Spleen (tissue), 7 donors: ENCODE data around the gene ENTR1.

Experiments used
- CTCF ChIP-seq, 11 experiments: fragments of 200-600 bp in 7 of 11; fragments of 450-650 bp in 4 of 11; sonication (generic) in 4 of 11; IDR thresholded peaks in 8 of 11; conservative IDR thresholded peaks in 3 of 11; 1 replicate in 7 of 11; 2 replicates in 4 of 11; pipeline versions ENCODE4 v1.4.0 to v1.8.0; 2016 to 2021; ENCODE audit warnings: antibody characterized with exemption in 11 of 11, inconsistent platforms in 4 of 11, mild to moderate bottlenecking in 1 of 11
- POLR2A ChIP-seq, 3 donors: fragments of 450-650 bp; IDR thresholded peaks; one replicate each; pipeline ENCODE4 v1.5.1; 2017; ENCODE audit warnings: antibody characterized with exemption in 3 of 3, mild to moderate bottlenecking in 1 of 3
- POLR2AphosphoS5 ChIP-seq, 3 donors: sonication (generic); formaldehyde crosslinking; IDR thresholded peaks; one replicate each; pipeline ENCODE4 v1.5.1; 2017; ENCODE audit warnings: antibody characterized with exemption in 3 of 3
- donor health status: DM: no; HTN: no; CAD: no; lungs with moderate emphysema.
- donor health status: DM: no; HTN: no; CAD: no.
- donor health status: DM: no; HTN: no; CAD: no.

- TF ChIP-seq CTCF (IDR thresholded peaks at IDR 0.05 in 8 of 11, conservative IDR thresholded peaks at IDR 0.05 in 3 of 11) (no peak), POLR2A (IDR thresholded peaks at IDR 0.05) (no peak), POLR2AphosphoS5 (IDR thresholded peaks at IDR 0.05) (no peak)
These were observed 38.2 kb upstream of the ENTR1 start for GRCh38 chr9:136448655-136449054.
